SHP77 treated with DMSO at 0.1 percent for 48 hours (cell line): ENCODE data around the gene NRP2.

Experiments used
- DNase-seq: peaks from one replicate; lab custom pipeline; 2025; lab: John Stamatoyannopoulos, UW

The NRP2 gene

GRCh38 chr2:205772983-205773382 lies 90.7 kb downstream of the NRP2 start:
- DNase-seq: peak; percentile 80

GRCh38 chr2:205773989-205774388 lies 91.7 kb downstream of the NRP2 start:
- no peak for DNase-seq

- DNase-seq: peak; percentile 24
Observed at GRCh38 chr2:205775097-205775877, 93.0 kb downstream of the NRP2 start.

- no peak for DNase-seq
Observed at GRCh38 chr2:205776139-205776538, 93.8 kb downstream of the NRP2 start.

GRCh38 chr2:205776720-205777119 lies 94.4 kb downstream of the NRP2 start:
- no peak for DNase-seq

- no peak for DNase-seq
Observed at GRCh38 chr2:205778356-205778755, 96.1 kb downstream of the NRP2 start.

GRCh38 chr2:205780645-205781044 lies 98.3 kb downstream of the NRP2 start:
- no peak for DNase-seq

- DNase-seq: no peak
Observed at GRCh38 chr2:205781244-205781931, 99.1 kb downstream of the NRP2 start.

GRCh38 chr2:205782941-205783340 lies 100.6 kb downstream of the NRP2 start:
- no peak for DNase-seq

- DNase-seq: no peak
Observed at GRCh38 chr2:205783872-205784499, 101.7 kb downstream of the NRP2 start.

GRCh38 chr2:205785507-205786260 lies 103.4 kb downstream of the NRP2 start:
- DNase-seq: no peak

GRCh38 chr2:205786976-205787375 lies 104.7 kb downstream of the NRP2 start:
- no peak for DNase-seq

- no peak for DNase-seq
Observed at GRCh38 chr2:205787761-205788160, 105.5 kb downstream of the NRP2 start.

- DNase-seq: no peak
Observed at GRCh38 chr2:205789906-205790305, 107.6 kb downstream of the NRP2 start.

GRCh38 chr2:205792908-205793307 lies 110.6 kb downstream of the NRP2 start:
- no peak for DNase-seq

GRCh38 chr2:205796805-205797313 lies 114.6 kb downstream of the NRP2 start:
- no peak for DNase-seq

GRCh38 chr2:205797866-205798265 lies 115.6 kb downstream of the NRP2 start:
- no peak for DNase-seq

- no peak for DNase-seq
Observed at GRCh38 chr2:205800224-205800623, 117.9 kb downstream of the NRP2 start.

- DNase-seq: no peak
Observed at GRCh38 chr2:205800773-205801172, 118.5 kb downstream of the NRP2 start.

- DNase-seq: no peak
Observed at GRCh38 chr2:205802065-205802464, 119.8 kb downstream of the NRP2 start.

- DNase-seq: no peak
Observed at GRCh38 chr2:205802941-205803340, 120.6 kb downstream of the NRP2 start.

- no peak for DNase-seq
Observed at GRCh38 chr2:205803500-205803899, 121.2 kb downstream of the NRP2 start.
